Measurements from ENCODE around the gene SYNJ1. TPM values are rescaled to one million over a fixed set of nuclear protein-coding genes. Genes with fewer than 3 reads are reported as not detected.
A peak's percentile ranks its signal among the peaks of the same experiment; 100 is the strongest.
"Not testable (repeated sequence)": the region's sequence is repeated elsewhere in the genome, so short reads cannot be mapped to it uniquely, and the experiment has no call there.

Gene SYNJ1
- total RNA-seq, 3 donors from 2014 or later = 10.8 to 11.8 (median 11.6) TPM

GRCh38 chr21:32648165-32648564 lies 79.6 kb downstream of the SYNJ1 start:
- ATAC-seq (no peak), DNase-seq (no peak)
- no peaks in the 10 kb centered on the region for H3K27me3 Mint-ChIP-seq (ENCODE audit: low read depth)
- peaks cover 25% of the 10 kb centered on the region for H3K36me3 Mint-ChIP-seq (ENCODE audit: insufficient read depth)
- H3K4me3 Mint-ChIP-seq = no peak overlapping the region
- no peaks in the 10 kb centered on the region for H3K9me3 Mint-ChIP-seq
- H3K4me1 Mint-ChIP-seq (ENCODE audit: low read depth) = peaks cover 3% of the 10 kb centered on the region

GRCh38 chr21:32645261-32646182 lies 82.3 kb downstream of the SYNJ1 start:
- DNase-seq = no peak
- no peak overlapping the region for H3K4me3 Mint-ChIP-seq
- no peaks in the 10 kb centered on the region for H3K9me3 Mint-ChIP-seq
- peaks cover 29% of the 10 kb centered on the region for H3K36me3 Mint-ChIP-seq (ENCODE audit: insufficient read depth)
- H3K4me1 Mint-ChIP-seq (ENCODE audit: low read depth) = no peaks in the 10 kb centered on the region
- ATAC-seq = no peak
- no peaks in the 10 kb centered on the region for H3K27me3 Mint-ChIP-seq (ENCODE audit: low read depth)

- no peak for ATAC-seq
Observed at GRCh38 chr21:32641710-32642698, 85.8 kb downstream of the SYNJ1 start.

GRCh38 chr21:32626621-32627196 lies 101.1 kb downstream of the SYNJ1 start:
- Mint-ChIP-seq H3K4me1 (ENCODE audit: low read depth) (peaks cover 3% of the 10 kb centered on the region), H3K4me3 (no peak overlapping the region), H3K27me3 (ENCODE audit: low read depth) (no peaks in the 10 kb centered on the region), H3K36me3 (ENCODE audit: insufficient read depth) (peaks cover 12% of the 10 kb centered on the region), H3K9me3 (peaks cover 4% of the 10 kb centered on the region)
- ATAC-seq (no peak), DNase-seq (no peak)

More at GRCh38 chr21:32641710-32642698, 85.8 kb downstream of the SYNJ1 start:
- DNase-seq = no peak
- no peaks in the 10 kb centered on the region for H3K27me3 Mint-ChIP-seq (ENCODE audit: low read depth)
- H3K36me3 Mint-ChIP-seq (ENCODE audit: insufficient read depth) = peaks cover 37% of the 10 kb centered on the region
- no peaks in the 10 kb centered on the region for H3K9me3 Mint-ChIP-seq
- H3K4me3 Mint-ChIP-seq = no peak overlapping the region
- no peaks in the 10 kb centered on the region for H3K4me1 Mint-ChIP-seq (ENCODE audit: low read depth)

- H3K9me3 Mint-ChIP-seq; ATAC-seq; DNase-seq; H3K4me1 Mint-ChIP-seq (ENCODE audit: low read depth); H3K4me3 Mint-ChIP-seq; H3K36me3 Mint-ChIP-seq (ENCODE audit: insufficient read depth): not testable (repeated sequence)
- H3K27me3 Mint-ChIP-seq (ENCODE audit: low read depth) = peaks cover 18% of the 10 kb centered on the region
Observed at GRCh38 chr21:32618218-32618617, 109.6 kb downstream of the SYNJ1 start.

GRCh38 chr21:32613436-32614043 lies 114.3 kb downstream of the SYNJ1 start:
- Mint-ChIP-seq H3K4me3 (peak overlapping the region; percentile 98), H3K4me1 (ENCODE audit: low read depth) (peaks cover 18% of the 10 kb centered on the region), H3K9me3 (no peaks in the 10 kb centered on the region), H3K36me3 (ENCODE audit: insufficient read depth) (peaks cover 8% of the 10 kb centered on the region), H3K27me3 (ENCODE audit: low read depth) (peaks cover 4% of the 10 kb centered on the region)
- ATAC-seq = no peak
- no peak for DNase-seq

GRCh38 chr21:32612999-32613337 lies 114.8 kb downstream of the SYNJ1 start:
- H3K9me3 Mint-ChIP-seq = no peaks in the 10 kb centered on the region
- peaks cover 18% of the 10 kb centered on the region for H3K4me1 Mint-ChIP-seq (ENCODE audit: low read depth)
- peaks cover 8% of the 10 kb centered on the region for H3K36me3 Mint-ChIP-seq (ENCODE audit: insufficient read depth)
- DNase-seq = no peak
- peak overlapping the region; percentile 98 for H3K4me3 Mint-ChIP-seq
- ATAC-seq = peak; percentile 8 to 9
- peaks cover 1% of the 10 kb centered on the region for H3K27me3 Mint-ChIP-seq (ENCODE audit: low read depth)

- Mint-ChIP-seq H3K4me3 (peak within 1 kb of the TSS; percentile 98), H3K27me3 (ENCODE audit: low read depth) (no peaks in the 10 kb centered on the region), H3K4me1 (ENCODE audit: low read depth) (peaks cover 18% of the 10 kb centered on the region), H3K36me3 (ENCODE audit: insufficient read depth) (peaks cover 8% of the 10 kb centered on the region), H3K9me3 (no peaks in the 10 kb centered on the region)
- ATAC-seq = peak; percentile 89 to 92
- peak; percentile 76 for DNase-seq
Observed at GRCh38 chr21:32612075-32612998, 115.5 kb downstream of the SYNJ1 start, which contains the start of gene CFAP298. Gene CFAP298, minus strand, starts transcription at chr21:32612377. Its CDS starts 134 bp downstream, at chr21:32612243.

- peak overlapping the region; percentile 98 for H3K4me3 Mint-ChIP-seq
- no peaks in the 10 kb centered on the region for H3K9me3 Mint-ChIP-seq
- H3K4me1 Mint-ChIP-seq (ENCODE audit: low read depth) = peaks cover 18% of the 10 kb centered on the region
- peaks cover 13% of the 10 kb centered on the region for H3K36me3 Mint-ChIP-seq (ENCODE audit: insufficient read depth)
- peak; percentile 12 for DNase-seq
- no peaks in the 10 kb centered on the region for H3K27me3 Mint-ChIP-seq (ENCODE audit: low read depth)
- peak; percentile 16 to 19 for ATAC-seq
Observed at GRCh38 chr21:32611471-32611997, 116.3 kb downstream of the SYNJ1 start.

- Mint-ChIP-seq H3K4me1 (ENCODE audit: low read depth) (peaks cover 18% of the 10 kb centered on the region), H3K36me3 (ENCODE audit: insufficient read depth) (peaks cover 17% of the 10 kb centered on the region), H3K4me3 (peak overlapping the region; percentile 64)
- ATAC-seq; H3K27me3 Mint-ChIP-seq (ENCODE audit: low read depth); H3K9me3 Mint-ChIP-seq; DNase-seq: not testable (repeated sequence)
Observed at GRCh38 chr21:32610940-32611339, 116.9 kb downstream of the SYNJ1 start.

GRCh38 chr21:32608851-32609250 lies 119.0 kb downstream of the SYNJ1 start:
- Mint-ChIP-seq H3K9me3 (no peaks in the 10 kb centered on the region), H3K36me3 (ENCODE audit: insufficient read depth) (peaks cover 30% of the 10 kb centered on the region), H3K27me3 (ENCODE audit: low read depth) (no peaks in the 10 kb centered on the region), H3K4me3 (no peak overlapping the region), H3K4me1 (ENCODE audit: low read depth) (peaks cover 18% of the 10 kb centered on the region)
- no peak for ATAC-seq
- no peak for DNase-seq

GRCh38 chr21:32605469-32605868 lies 122.3 kb downstream of the SYNJ1 start:
- H3K9me3 Mint-ChIP-seq = no peaks in the 10 kb centered on the region
- no peak for ATAC-seq

GRCh38 chr21:32604464-32604863 lies 123.3 kb downstream of the SYNJ1 start:
- peaks cover 3% of the 10 kb centered on the region for H3K4me1 Mint-ChIP-seq (ENCODE audit: low read depth)
- no peaks in the 10 kb centered on the region for H3K27me3 Mint-ChIP-seq (ENCODE audit: low read depth)
- ATAC-seq = no peak
- H3K9me3 Mint-ChIP-seq = no peaks in the 10 kb centered on the region
- H3K4me3 Mint-ChIP-seq = no peak overlapping the region
- DNase-seq = no peak
- H3K36me3 Mint-ChIP-seq (ENCODE audit: insufficient read depth) = peaks cover 45% of the 10 kb centered on the region

More at GRCh38 chr21:32605469-32605868, 122.3 kb downstream of the SYNJ1 start:
- Mint-ChIP-seq H3K4me3 (no peak overlapping the region), H3K27me3 (ENCODE audit: low read depth) (no peaks in the 10 kb centered on the region), H3K36me3 (ENCODE audit: insufficient read depth) (peaks cover 47% of the 10 kb centered on the region), H3K4me1 (ENCODE audit: low read depth) (peaks cover 9% of the 10 kb centered on the region)
- DNase-seq = no peak
